Measurements from ENCODE around the gene BCAS1.

Gene BCAS1

GRCh38 chr20:53929399-53929798 is 141.0 kb downstream of the BCAS1 start:
- no peak for DNase-seq (ENCODE audit: low read depth, low spot score)

- no peak for DNase-seq (ENCODE audit: low read depth, low spot score)
Observed at GRCh38 chr20:53927990-53928389, 142.4 kb downstream of the BCAS1 start.

GRCh38 chr20:53926428-53927028 is 143.9 kb downstream of the BCAS1 start:
- peak; percentile 93 for DNase-seq (ENCODE audit: low read depth, low spot score)

- DNase-seq (ENCODE audit: low read depth, low spot score) = no peak
Observed at GRCh38 chr20:53925651-53926401, 144.6 kb downstream of the BCAS1 start.

GRCh38 chr20:53923566-53924369 is 146.6 kb downstream of the BCAS1 start:
- DNase-seq (ENCODE audit: low read depth, low spot score) = no peak

GRCh38 chr20:53922901-53923314 is 147.5 kb downstream of the BCAS1 start:
- no peak for DNase-seq (ENCODE audit: low read depth, low spot score)

GRCh38 chr20:53921443-53921973 is 148.9 kb downstream of the BCAS1 start:
- no peak for DNase-seq (ENCODE audit: low read depth, low spot score)

- DNase-seq (ENCODE audit: low read depth, low spot score) = no peak
Observed at GRCh38 chr20:53920647-53921245, 149.6 kb downstream of the BCAS1 start.

- no peak for DNase-seq (ENCODE audit: low read depth, low spot score)
Observed at GRCh38 chr20:53919886-53920285, 150.5 kb downstream of the BCAS1 start.

GRCh38 chr20:53918949-53919361 is 151.4 kb downstream of the BCAS1 start:
- DNase-seq (ENCODE audit: low read depth, low spot score) = no peak

- DNase-seq (ENCODE audit: low read depth, low spot score) = no peak
Observed at GRCh38 chr20:53918020-53918311, 152.4 kb downstream of the BCAS1 start.

GRCh38 chr20:53917145-53918019 is 153.0 kb downstream of the BCAS1 start:
- peak; percentile 65 for DNase-seq (ENCODE audit: low read depth, low spot score)

GRCh38 chr20:53916173-53916512 is 154.3 kb downstream of the BCAS1 start:
- no peak for DNase-seq (ENCODE audit: low read depth, low spot score)

- peak; percentile 96 for DNase-seq (ENCODE audit: low read depth, low spot score)
Observed at GRCh38 chr20:53915446-53916172, 154.8 kb downstream of the BCAS1 start.

GRCh38 chr20:53914781-53915445 is 155.5 kb downstream of the BCAS1 start:
- DNase-seq (ENCODE audit: low read depth, low spot score) = peak; percentile 47

GRCh38 chr20:53914091-53914780 is 156.2 kb downstream of the BCAS1 start:
- DNase-seq (ENCODE audit: low read depth, low spot score) = peak; percentile 53

GRCh38 chr20:53911301-53911700 is 159.1 kb downstream of the BCAS1 start:
- DNase-seq (ENCODE audit: low read depth, low spot score) = no peak

- DNase-seq (ENCODE audit: low read depth, low spot score) = no peak
Observed at GRCh38 chr20:53910351-53911002, 159.9 kb downstream of the BCAS1 start.
